HG03095 (cell line): ENCODE data around the gene L3MBTL4.
"Not testable (repeated sequence)": the region's sequence is repeated elsewhere in the genome, so short reads cannot be mapped to it uniquely, and the experiment has no call there.

Source experiments
- ATAC-seq: cut with Tn5 transposase; IDR thresholded peaks from one replicate; pipeline ENCODE4 v1.9.1; 2021; ENCODE audit warnings: moderate library complexity; ENCODE audit not compliant: unreplicated experiment

Gene L3MBTL4

GRCh38 chr18:6055711-6056110 lies 359.0 kb downstream of the L3MBTL4 start:
- ATAC-seq = no peak

- ATAC-seq = no peak
Observed at GRCh38 chr18:6054256-6054842, 360.4 kb downstream of the L3MBTL4 start.

GRCh38 chr18:6052449-6052913 lies 362.2 kb downstream of the L3MBTL4 start:
- ATAC-seq = no peak

GRCh38 chr18:6047596-6047995 lies 367.1 kb downstream of the L3MBTL4 start:
- not testable (repeated sequence) for ATAC-seq

- no peak for ATAC-seq
Observed at GRCh38 chr18:6044773-6045172, 369.9 kb downstream of the L3MBTL4 start.

GRCh38 chr18:6044319-6044718 lies 370.4 kb downstream of the L3MBTL4 start:
- no peak for ATAC-seq

GRCh38 chr18:6039055-6039454 lies 375.7 kb downstream of the L3MBTL4 start:
- ATAC-seq = no peak

- ATAC-seq = no peak
Observed at GRCh38 chr18:6031442-6031841, 383.3 kb downstream of the L3MBTL4 start.

GRCh38 chr18:6031002-6031401 lies 383.7 kb downstream of the L3MBTL4 start:
- no peak for ATAC-seq

GRCh38 chr18:6024745-6025248 lies 389.9 kb downstream of the L3MBTL4 start:
- ATAC-seq = no peak

GRCh38 chr18:6023551-6023950 lies 391.2 kb downstream of the L3MBTL4 start:
- no peak for ATAC-seq

- no peak for ATAC-seq
Observed at GRCh38 chr18:6022845-6023244, 391.9 kb downstream of the L3MBTL4 start.

GRCh38 chr18:6022074-6022444 lies 392.7 kb downstream of the L3MBTL4 start:
- no peak for ATAC-seq

GRCh38 chr18:6021306-6022073 lies 393.2 kb downstream of the L3MBTL4 start:
- ATAC-seq = no peak

- no peak for ATAC-seq
Observed at GRCh38 chr18:6018671-6019070, 396.0 kb downstream of the L3MBTL4 start.

GRCh38 chr18:6017171-6017570 lies 397.5 kb downstream of the L3MBTL4 start:
- ATAC-seq = no peak

GRCh38 chr18:6015364-6015763 lies 399.3 kb downstream of the L3MBTL4 start:
- ATAC-seq = no peak

GRCh38 chr18:6013171-6013810 lies 401.4 kb downstream of the L3MBTL4 start:
- ATAC-seq = no peak

- ATAC-seq = no peak
Observed at GRCh38 chr18:6010921-6011320, 403.8 kb downstream of the L3MBTL4 start.

GRCh38 chr18:6010284-6010683 lies 404.4 kb downstream of the L3MBTL4 start:
- no peak for ATAC-seq

- ATAC-seq = no peak
Observed at GRCh38 chr18:6009756-6010155, 405.0 kb downstream of the L3MBTL4 start.

- peak; percentile 96 for ATAC-seq
Observed at GRCh38 chr18:6004683-6005082, 410.0 kb downstream of the L3MBTL4 start.
